Measurements from ENCODE around the gene C21orf58.

The C21orf58 gene

GRCh38 chr21:46325073-46325912, 1.6 kb upstream of the C21orf58 start:
- TF ChIP-seq CTCF (IDR thresholded peaks at IDR 0.05; ENCODE audit: low read depth, low read length, missing control alignments), result peak; percentile 17
- DNase-seq (ENCODE audit: low read depth), result no peak
- H3K4me3 ChIP-seq (ENCODE audit: low read depth, low read length), result peak overlapping the region; percentile 93

GRCh38 chr21:46324390-46325072, 861 bp upstream of the C21orf58 start:
- peak overlapping the region; percentile 100 for H3K4me3 ChIP-seq (ENCODE audit: low read depth, low read length)
- DNase-seq (ENCODE audit: low read depth), result no peak
- no peak for TF ChIP-seq CTCF (IDR thresholded peaks at IDR 0.05; ENCODE audit: low read depth, low read length, missing control alignments)

- H3K4me3 ChIP-seq (ENCODE audit: low read depth, low read length), result peak overlapping the region; percentile 100
- TF ChIP-seq CTCF (IDR thresholded peaks at IDR 0.05; ENCODE audit: low read depth, low read length, missing control alignments), result no peak
- DNase-seq (ENCODE audit: low read depth), result no peak
Observed at GRCh38 chr21:46323227-46323709, 402 bp downstream of the C21orf58 start.

GRCh38 chr21:46322351-46323226, 1.1 kb downstream of the C21orf58 start:
- no peak for DNase-seq (ENCODE audit: low read depth)

GRCh38 chr21:46320331-46320801, 3.3 kb downstream of the C21orf58 start:
- no peak for TF ChIP-seq CTCF (IDR thresholded peaks at IDR 0.05; ENCODE audit: low read depth, low read length, missing control alignments)
- DNase-seq (ENCODE audit: low read depth), result no peak
- no peak overlapping the region; the same call in 1 of the 2 replicates for H3K4me3 ChIP-seq (ENCODE audit: low read depth, low read length)

More at GRCh38 chr21:46322351-46323226, 1.1 kb downstream of the C21orf58 start:
- peak overlapping the region; percentile 100 for H3K4me3 ChIP-seq (ENCODE audit: low read depth, low read length)
- TF ChIP-seq CTCF (IDR thresholded peaks at IDR 0.05; ENCODE audit: low read depth, low read length, missing control alignments), result no peak

- no peak overlapping the region for H3K4me3 ChIP-seq (ENCODE audit: low read depth, low read length)
- TF ChIP-seq CTCF (IDR thresholded peaks at IDR 0.05; ENCODE audit: low read depth, low read length, missing control alignments), result no peak
Observed at GRCh38 chr21:46319186-46319585, 4.5 kb downstream of the C21orf58 start.

More at GRCh38 chr21:46319186-46319585, 4.5 kb downstream of the C21orf58 start:
- DNase-seq (ENCODE audit: low read depth), result no peak

All from GM12864 (cell line).